Fibroblast of lung (primary cell): ENCODE results near the gene SH2B3. TPM values are rescaled to one million over a fixed set of nuclear protein-coding genes. Genes with fewer than 3 reads are reported as not detected.

Experiments used
- DNase-seq, 2 donors: peaks; one replicate each; pipeline versions ENCODE4 v3.0.0 to v3.0.0-alpha.2; 2010; ENCODE audit warnings: low read depth in 2 of 2
- H2AFZ ChIP-seq: 2 replicates; pipeline ENCODE4 v1.5.1; 2012; ENCODE audit warnings: low read length, control low read depth, inconsistent platforms
- H3K27ac ChIP-seq: 2 replicates; pipeline ENCODE4 v1.5.1; 2011; ENCODE audit warnings: low read length, control low read depth; ENCODE audit not compliant: insufficient read depth
- H3K27me3 ChIP-seq: 2 replicates; pipeline ENCODE4 v1.5.1; 2011; ENCODE audit warnings: mild to moderate bottlenecking, low read length; ENCODE audit not compliant: control insufficient read depth, insufficient read depth
- H3K36me3 ChIP-seq: 2 replicates; pipeline ENCODE4 v1.5.1; 2011; ENCODE audit warnings: low read length; ENCODE audit not compliant: control insufficient read depth, insufficient read depth
- H3K4me1 ChIP-seq: 2 replicates; pipeline ENCODE4 v1.5.1; 2011; ENCODE audit warnings: low read length; ENCODE audit not compliant: control insufficient read depth, insufficient read depth; ENCODE audit errors: extremely low read depth
- H3K4me2 ChIP-seq: 2 replicates; pipeline ENCODE4 v1.5.1; 2011; ENCODE audit warnings: low read length, control low read depth; ENCODE audit not compliant: insufficient read depth; ENCODE audit errors: extremely low read depth
- H3K4me3 ChIP-seq, 4 experiments: fragments of 200-600 bp in 1 of 4; sonication (generic) in 1 of 4; replicated peaks in 1 of 4; 2 replicates each; pipeline ENCODE4 v1.5.1; 2011 to 2016; ENCODE audit warnings: low read length in 4 of 4, low read depth in 3 of 4, mild to moderate bottlenecking in 3 of 4, control low read depth in 2 of 4, inconsistent platforms in 1 of 4, mixed read lengths in 1 of 4; ENCODE audit not compliant: insufficient read depth in 1 of 4; ENCODE audit errors: control extremely low read depth in 1 of 4
- H3K79me2 ChIP-seq: 2 replicates; pipeline ENCODE4 v1.5.1; 2012; ENCODE audit warnings: mild to moderate bottlenecking, low read length, inconsistent platforms; ENCODE audit not compliant: control insufficient read depth, insufficient read depth
- H3K9ac ChIP-seq: 2 replicates; pipeline ENCODE4 v1.5.1; 2011; ENCODE audit warnings: mild to moderate bottlenecking, low read length, control low read depth; ENCODE audit not compliant: insufficient read depth
- H3K9me3 ChIP-seq: 2 replicates; pipeline ENCODE4 v1.5.1; 2012; ENCODE audit warnings: low read depth, low read length; ENCODE audit not compliant: control insufficient read depth, insufficient read depth
- H4K20me1 ChIP-seq: 2 replicates; pipeline ENCODE4 v1.5.1; 2011; ENCODE audit warnings: low read length; ENCODE audit not compliant: control insufficient read depth, insufficient read depth; ENCODE audit errors: extremely low read depth
- EZH2 ChIP-seq: IDR thresholded peaks from 2 replicates; pipeline ENCODE4 v1.5.1; 2012; ENCODE audit warnings: low read length, control low read depth, mild to moderate bottlenecking; ENCODE audit errors: missing control alignments
- polyA plus RNA-seq, 2 donors: library from polyadenylated mRNA; depleted of rRNA in 1 of 2; stranded (reverse) in 1 of 2; unstranded in 1 of 2; fragments of >200 nt; gene quantifications; 2 replicates each; pipeline ENCODE4 v1.2.1, GENCODE V29; 2011 to 2012; ENCODE audit warnings: missing spikeins in 1 of 2
- total RNA-seq: library from RNA; depleted of rRNA; stranded (reverse); fragments of >200 nt; gene quantifications from 2 replicates; pipeline ENCODE4 v1.2.1, GENCODE V29; 2014
- TF ChIP-seq, protein P1 (sequence below), 2 donors: IDR thresholded peaks in 1 of 2; conservative IDR thresholded peaks in 1 of 2; 1 replicate in 1 of 2; 2 replicates in 1 of 2; pipeline ENCODE4 v1.5.1; 2011 to 2012; ENCODE audit warnings: low read length in 2 of 2, control low read depth in 1 of 2, inconsistent platforms in 1 of 2, low read depth in 1 of 2, mild to moderate bottlenecking in 1 of 2

The SH2B3 gene
- total and polyA plus RNA-seq, 2 donors (not counting 1 experiment from before 2014, with no cell fraction given): 18.0 to 32.0 TPM

DNA sequence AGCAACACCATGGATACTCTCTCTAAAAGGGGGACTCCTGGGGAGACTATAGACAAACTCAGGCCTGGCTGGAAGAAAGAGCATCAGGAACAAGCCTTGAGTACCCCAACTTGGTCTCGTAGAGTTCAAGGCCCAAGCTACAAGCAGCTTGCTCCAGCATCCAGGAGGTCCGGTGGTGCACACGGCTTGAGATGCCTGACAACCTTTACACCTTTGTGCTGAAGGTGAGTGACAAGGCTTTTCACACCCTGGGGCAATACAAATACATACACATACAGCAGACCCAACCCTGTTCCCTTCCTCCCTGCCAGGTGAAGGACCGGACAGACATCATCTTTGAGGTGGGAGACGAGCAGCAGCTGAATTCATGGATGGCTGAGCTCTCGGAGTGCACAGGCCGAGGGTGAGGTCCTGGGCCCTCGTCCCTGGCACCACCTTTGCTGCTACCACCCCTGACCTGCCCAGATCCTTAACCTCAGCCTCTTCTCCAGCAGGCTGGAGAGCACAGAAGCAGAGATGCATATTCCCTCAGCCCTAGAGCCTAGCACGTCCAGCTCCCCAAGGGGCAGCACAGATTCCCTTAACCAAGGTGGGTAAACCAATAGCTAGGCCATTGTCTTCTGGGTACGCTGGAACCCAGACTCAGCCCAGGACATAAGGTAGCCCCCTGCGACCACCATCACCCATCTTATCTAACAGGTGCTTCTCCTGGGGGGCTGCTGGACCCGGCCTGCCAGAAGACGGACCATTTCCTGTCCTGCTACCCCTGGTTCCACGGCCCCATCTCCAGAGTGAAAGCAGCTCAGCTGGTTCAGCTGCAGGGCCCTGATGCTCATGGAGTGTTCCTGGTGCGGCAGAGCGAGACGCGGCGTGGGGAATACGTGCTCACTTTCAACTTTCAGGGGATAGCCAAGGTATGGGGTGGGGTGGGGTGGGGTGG is 41.2 kb downstream of the SH2B3 start:
- no peak overlapping the region for H3K9ac ChIP-seq
- no peaks in the 10 kb centered on the region for H3K9me3 ChIP-seq
- TF ChIP-seq EZH2: no peak
- TF ChIP-seq, protein P1, sequence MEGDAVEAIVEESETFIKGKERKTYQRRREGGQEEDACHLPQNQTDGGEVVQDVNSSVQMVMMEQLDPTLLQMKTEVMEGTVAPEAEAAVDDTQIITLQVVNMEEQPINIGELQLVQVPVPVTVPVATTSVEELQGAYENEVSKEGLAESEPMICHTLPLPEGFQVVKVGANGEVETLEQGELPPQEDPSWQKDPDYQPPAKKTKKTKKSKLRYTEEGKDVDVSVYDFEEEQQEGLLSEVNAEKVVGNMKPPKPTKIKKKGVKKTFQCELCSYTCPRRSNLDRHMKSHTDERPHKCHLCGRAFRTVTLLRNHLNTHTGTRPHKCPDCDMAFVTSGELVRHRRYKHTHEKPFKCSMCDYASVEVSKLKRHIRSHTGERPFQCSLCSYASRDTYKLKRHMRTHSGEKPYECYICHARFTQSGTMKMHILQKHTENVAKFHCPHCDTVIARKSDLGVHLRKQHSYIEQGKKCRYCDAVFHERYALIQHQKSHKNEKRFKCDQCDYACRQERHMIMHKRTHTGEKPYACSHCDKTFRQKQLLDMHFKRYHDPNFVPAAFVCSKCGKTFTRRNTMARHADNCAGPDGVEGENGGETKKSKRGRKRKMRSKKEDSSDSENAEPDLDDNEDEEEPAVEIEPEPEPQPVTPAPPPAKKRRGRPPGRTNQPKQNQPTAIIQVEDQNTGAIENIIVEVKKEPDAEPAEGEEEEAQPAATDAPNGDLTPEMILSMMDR (conservative IDR thresholded peaks at IDR 0.05 in 1 of 2, IDR thresholded peaks at IDR 0.05 in 1 of 2; ENCODE audit: low read depth in 1 of 2, low read length in 2 of 2): no peak
- peaks cover 2% of the 10 kb centered on the region for H4K20me1 ChIP-seq
- H3K27ac ChIP-seq: no peak overlapping the region
- peaks cover 21% of the 10 kb centered on the region for H3K4me1 ChIP-seq
- no peak overlapping the region for H3K4me2 ChIP-seq
- H3K79me2 ChIP-seq: peaks cover 49% of the 10 kb centered on the region
- no peaks in the 10 kb centered on the region for H3K27me3 ChIP-seq
- H3K4me3 ChIP-seq: no peak overlapping the region
- DNase-seq: no peak
- H3K36me3 ChIP-seq: peaks cover 33% of the 10 kb centered on the region
- no peak overlapping the region for H2AFZ ChIP-seq

DNA sequence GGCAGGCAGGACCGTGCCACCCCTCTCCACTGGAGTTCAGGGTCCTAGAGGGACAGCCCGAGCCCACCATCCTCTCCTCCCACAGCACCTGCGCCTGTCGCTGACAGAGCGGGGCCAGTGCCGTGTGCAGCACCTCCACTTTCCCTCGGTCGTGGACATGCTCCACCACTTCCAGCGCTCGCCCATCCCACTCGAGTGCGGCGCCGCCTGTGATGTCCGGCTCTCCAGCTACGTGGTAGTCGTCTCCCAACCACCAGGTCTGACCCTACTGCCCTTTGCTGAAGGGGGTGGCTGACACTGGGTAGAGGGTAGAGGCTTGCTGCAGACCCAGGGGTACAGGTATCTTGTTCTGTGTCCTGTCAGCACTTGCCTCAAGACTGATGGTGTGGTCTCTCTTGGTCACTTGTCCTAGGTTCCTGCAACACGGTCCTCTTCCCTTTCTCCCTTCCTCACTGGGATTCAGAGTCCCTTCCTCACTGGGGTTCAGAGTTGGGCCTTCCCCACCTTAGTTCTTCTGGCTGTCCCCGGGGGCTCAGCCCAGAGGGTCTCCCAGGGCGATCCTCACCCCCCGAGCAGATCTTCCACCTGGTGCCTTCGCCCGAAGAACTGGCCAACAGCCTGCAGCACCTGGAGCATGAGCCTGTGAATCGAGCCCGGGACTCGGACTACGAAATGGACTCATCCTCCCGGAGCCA is 42.0 kb downstream of the SH2B3 start:
- Histone ChIP-seq H3K4me3 (no peak overlapping the region), H4K20me1 (peaks cover 2% of the 10 kb centered on the region), H3K4me2 (no peak overlapping the region), H3K36me3 (peaks cover 28% of the 10 kb centered on the region), H3K27ac (no peak overlapping the region), H3K9me3 (no peaks in the 10 kb centered on the region), H3K4me1 (peaks cover 21% of the 10 kb centered on the region), H3K27me3 (no peaks in the 10 kb centered on the region), H3K9ac (no peak overlapping the region), H2AFZ (no peak overlapping the region), H3K79me2 (peaks cover 41% of the 10 kb centered on the region)
- no peak for TF ChIP-seq EZH2
- TF ChIP-seq, protein P1 (conservative IDR thresholded peaks at IDR 0.05 in 1 of 2, IDR thresholded peaks at IDR 0.05 in 1 of 2; ENCODE audit: low read depth in 1 of 2, low read length in 2 of 2): no peak
- DNase-seq: no peak

DNA sequence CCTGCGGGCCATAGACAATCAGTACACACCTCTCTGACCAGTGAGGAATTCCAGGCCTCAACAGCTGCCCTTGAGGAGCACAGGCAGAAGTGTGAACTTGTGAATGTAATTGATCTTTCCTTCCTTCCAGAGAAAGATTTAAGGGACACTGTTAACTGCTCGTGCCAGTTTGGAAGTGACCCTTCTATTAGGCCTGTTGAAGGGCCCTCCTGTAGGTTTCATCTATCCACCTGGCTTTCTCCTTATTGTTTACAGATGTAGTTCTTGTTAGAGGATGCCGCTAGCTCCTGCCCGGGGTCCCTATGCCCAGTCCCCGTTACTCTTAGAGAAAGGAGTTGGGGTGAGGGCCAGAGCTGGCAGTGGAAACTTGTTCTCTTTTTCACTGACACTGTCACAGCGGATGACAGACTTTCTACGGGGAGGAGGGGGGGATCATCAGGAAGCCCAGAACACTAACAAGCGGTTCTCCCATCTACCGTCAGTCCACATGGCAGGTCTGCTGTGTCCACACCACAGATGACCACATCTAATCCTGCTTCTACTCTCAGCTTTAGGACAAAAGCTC is 42.6 kb downstream of the SH2B3 start:
- peaks cover 2% of the 10 kb centered on the region for H4K20me1 ChIP-seq
- peaks cover 35% of the 10 kb centered on the region for H3K79me2 ChIP-seq
- H3K27ac ChIP-seq: no peak overlapping the region
- H3K4me3 ChIP-seq: no peak overlapping the region
- H3K36me3 ChIP-seq: peaks cover 32% of the 10 kb centered on the region
- no peaks in the 10 kb centered on the region for H3K27me3 ChIP-seq
- no peak overlapping the region for H3K4me2 ChIP-seq
- DNase-seq: no peak
- H2AFZ ChIP-seq: no peak overlapping the region
- no peak for TF ChIP-seq EZH2
- TF ChIP-seq, protein P1 (conservative IDR thresholded peaks at IDR 0.05 in 1 of 2, IDR thresholded peaks at IDR 0.05 in 1 of 2; ENCODE audit: low read depth in 1 of 2, low read length in 2 of 2): no peak
- no peaks in the 10 kb centered on the region for H3K9me3 ChIP-seq
- peaks cover 21% of the 10 kb centered on the region for H3K4me1 ChIP-seq
- no peak overlapping the region for H3K9ac ChIP-seq
